HFF-Myc (cell line): ENCODE measurements around the gene LARGE1.

ENCODE experiments used
- DNase-seq: peaks from one replicate; pipeline ENCODE4 v3.0.0-alpha.2; 2011; ENCODE audit warnings: low read depth; ENCODE audit errors: extremely low read depth
- H3K4me3 ChIP-seq: replicated peaks from 2 replicates; pipeline ENCODE4 v1.5.1; 2011; ENCODE audit warnings: low read depth, mild to moderate bottlenecking, control low read depth, low read length
- TF ChIP-seq, protein P1 (sequence below): IDR thresholded peaks from 2 replicates; pipeline ENCODE4 v1.5.1; 2012; ENCODE audit warnings: mild to moderate bottlenecking, low read depth, low read length, control low read depth; ENCODE audit errors: missing control alignments

LARGE1 gene

DNA sequence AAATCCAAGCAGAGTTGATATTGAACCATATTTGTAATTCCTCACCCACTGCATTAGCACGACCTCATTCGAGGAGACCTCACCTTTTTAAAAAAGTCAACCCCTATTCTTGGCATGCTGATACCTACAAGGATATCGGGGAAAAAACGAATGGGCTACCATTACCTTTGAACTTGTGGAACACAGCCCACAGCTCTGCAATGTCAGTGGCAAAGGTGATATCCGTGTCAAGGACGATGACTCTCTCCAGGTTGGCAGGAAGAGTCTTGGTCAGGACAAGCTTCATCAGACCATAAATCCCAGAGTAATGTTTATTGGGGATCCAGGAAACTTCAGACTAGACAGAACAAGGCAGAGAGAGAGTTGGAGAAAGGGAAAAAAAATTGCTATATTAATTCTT is 355.6 kb downstream of the LARGE1 start:
- TF ChIP-seq, protein P1, sequence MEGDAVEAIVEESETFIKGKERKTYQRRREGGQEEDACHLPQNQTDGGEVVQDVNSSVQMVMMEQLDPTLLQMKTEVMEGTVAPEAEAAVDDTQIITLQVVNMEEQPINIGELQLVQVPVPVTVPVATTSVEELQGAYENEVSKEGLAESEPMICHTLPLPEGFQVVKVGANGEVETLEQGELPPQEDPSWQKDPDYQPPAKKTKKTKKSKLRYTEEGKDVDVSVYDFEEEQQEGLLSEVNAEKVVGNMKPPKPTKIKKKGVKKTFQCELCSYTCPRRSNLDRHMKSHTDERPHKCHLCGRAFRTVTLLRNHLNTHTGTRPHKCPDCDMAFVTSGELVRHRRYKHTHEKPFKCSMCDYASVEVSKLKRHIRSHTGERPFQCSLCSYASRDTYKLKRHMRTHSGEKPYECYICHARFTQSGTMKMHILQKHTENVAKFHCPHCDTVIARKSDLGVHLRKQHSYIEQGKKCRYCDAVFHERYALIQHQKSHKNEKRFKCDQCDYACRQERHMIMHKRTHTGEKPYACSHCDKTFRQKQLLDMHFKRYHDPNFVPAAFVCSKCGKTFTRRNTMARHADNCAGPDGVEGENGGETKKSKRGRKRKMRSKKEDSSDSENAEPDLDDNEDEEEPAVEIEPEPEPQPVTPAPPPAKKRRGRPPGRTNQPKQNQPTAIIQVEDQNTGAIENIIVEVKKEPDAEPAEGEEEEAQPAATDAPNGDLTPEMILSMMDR, result no peak
- DNase-seq, result no peak
- H3K4me3 ChIP-seq, result no peak overlapping the region

DNA sequence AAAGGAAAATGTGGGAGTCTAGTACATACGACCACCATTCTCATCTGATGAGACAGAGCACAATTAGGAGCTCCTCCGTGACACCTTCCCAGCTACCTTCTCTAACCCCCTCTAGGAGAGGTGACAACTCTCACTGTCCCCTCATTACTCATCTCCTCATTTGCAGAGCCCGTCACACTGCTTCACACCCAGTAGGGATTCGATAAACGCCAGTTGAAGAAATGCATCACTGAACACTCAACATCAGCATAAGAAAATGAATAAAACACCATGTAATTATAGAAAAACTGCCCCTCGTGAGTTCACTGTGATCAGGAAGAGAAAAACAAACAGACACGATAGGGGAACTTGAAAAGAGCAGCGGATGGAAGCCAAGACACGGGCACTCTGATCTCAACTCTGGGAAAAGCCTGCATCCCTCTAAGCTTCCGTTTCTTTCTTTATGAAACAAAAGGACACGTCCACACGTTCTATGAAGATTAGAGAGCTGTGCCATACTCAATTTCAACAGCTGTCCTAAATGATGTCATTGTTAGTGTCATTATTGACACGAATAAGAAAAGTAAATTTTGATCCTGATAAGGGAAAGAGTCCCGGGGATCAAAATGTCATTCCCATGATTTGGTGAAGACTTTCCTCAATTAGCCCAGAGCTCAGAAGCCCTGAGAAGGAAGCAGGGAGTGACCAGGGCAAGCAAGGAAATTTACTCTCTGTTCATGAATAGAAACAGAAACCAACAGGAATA is 356.9 kb downstream of the LARGE1 start:
- no peak overlapping the region for H3K4me3 ChIP-seq
- TF ChIP-seq, protein P1, result no peak

DNA sequence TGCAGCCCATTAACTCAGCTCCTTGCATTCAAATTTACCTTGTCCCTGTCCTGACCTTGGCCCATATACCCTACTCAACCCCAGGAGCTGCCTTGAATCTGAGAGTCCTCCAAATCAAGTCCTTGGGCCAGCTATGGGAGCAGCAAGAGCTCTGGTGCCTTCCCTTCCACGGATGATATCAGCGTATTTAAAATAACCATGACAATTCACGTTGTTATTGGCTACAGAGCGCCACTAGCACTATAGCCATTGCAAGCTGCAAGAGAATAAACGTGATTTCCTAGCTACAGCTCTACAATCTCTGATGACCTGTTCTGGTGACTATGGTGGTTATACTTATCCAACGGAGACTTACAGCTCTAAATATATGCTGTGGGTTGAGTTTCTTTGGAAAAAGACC is 357.8 kb downstream of the LARGE1 start:
- TF ChIP-seq, protein P1, result no peak
- no peak for DNase-seq
- H3K4me3 ChIP-seq, result no peak overlapping the region

More for the DNA sequence above, 356.9 kb downstream of the LARGE1 start:
- no peak for DNase-seq

DNA sequence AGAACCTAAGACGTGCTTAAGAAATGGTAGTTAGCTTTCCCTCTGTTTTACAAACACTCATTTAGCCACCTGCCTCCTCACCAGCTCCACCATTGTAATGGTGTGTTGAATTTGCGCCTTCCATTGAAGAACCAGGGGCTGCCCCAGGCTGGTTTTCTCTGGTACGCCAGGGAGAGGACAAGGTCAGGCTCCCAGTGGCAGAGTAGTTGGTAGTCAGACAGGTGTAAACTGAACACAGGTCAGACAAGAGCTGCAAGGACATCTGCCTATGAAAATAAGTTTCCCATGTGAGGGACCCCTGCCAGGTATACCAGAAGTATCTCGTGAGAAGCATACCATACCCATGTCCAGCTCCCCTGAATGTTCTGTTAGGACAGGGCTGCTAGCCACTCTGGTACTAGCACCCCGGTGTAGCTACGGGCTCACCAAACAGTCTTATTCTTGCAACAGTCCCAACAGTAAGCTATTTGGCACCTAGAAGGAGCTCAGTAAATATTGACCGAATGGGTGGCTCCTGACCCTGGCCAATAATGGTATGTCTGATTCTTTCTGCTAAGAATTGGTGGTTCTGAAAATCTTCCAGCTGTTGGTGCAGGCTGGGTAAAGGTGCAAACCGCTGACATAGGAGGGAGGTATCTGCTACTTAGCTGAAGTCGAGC is 359.0 kb downstream of the LARGE1 start:
- H3K4me3 ChIP-seq, result no peak overlapping the region
- TF ChIP-seq, protein P1, result no peak
- DNase-seq, result no peak

DNA sequence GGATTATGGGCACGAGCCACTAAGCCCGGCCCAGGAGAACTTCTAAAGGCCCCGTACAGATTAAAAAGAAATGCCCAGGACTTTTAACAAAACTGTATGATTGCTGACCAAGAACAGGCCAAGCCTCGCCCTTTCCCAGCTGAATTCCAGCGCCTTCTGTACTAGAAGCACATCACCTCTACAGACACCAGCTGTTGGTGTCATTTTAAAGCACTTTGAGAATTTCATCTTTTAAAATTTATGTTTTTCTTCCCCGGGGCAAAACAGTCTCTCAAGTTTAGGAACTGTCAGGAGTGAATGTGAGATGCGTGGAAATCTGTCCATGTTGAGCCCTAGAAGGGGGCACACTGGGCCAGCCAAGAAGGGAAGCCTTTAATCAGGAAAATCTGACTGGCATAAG is 362.4 kb downstream of the LARGE1 start:
- DNase-seq, result no peak
- TF ChIP-seq, protein P1, result no peak
- no peak overlapping the region for H3K4me3 ChIP-seq

DNA sequence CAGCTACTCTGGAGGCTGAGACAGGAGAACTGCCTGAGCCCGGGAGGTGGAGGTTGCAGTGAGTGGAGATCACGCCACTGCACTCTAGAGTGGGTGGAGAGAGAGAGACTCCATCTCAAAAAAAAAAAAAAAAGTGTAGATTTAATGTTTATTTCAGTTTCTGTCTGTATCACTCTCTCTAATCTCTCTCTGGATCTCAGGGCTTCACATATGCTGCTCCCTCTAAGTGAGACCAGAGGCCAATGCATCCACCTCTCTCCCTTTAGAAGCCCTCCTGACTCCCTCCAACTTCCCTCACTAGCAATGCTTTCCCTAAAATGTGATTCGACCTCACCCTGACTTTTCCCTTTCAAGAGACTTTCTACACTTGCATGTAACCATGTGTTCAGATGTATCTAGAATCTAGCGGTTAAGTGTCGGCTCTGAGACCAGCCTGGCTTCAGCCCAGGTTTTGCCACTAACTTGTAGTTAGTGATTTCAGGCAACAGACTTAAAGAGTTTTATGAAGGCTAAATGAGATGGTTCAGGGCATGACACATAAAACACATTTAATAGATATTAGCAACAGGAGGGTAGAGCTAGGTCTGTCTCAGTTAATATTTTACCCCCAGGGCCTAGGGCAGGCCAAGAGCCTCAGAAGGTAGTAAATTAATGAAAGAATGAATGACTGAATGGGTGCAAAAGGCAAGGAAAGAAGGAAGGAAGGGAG is 364.3 kb downstream of the LARGE1 start:
- TF ChIP-seq, protein P1, result no peak
- H3K4me3 ChIP-seq, result no peak overlapping the region
- DNase-seq, result no peak
